GM19043 (cell line): ENCODE results near the gene CXCR3.

Source experiments
- ATAC-seq: cut with Tn5 transposase; IDR thresholded peaks from one replicate; pipeline ENCODE4 v1.9.1; 2021; ENCODE audit warnings: low read depth; ENCODE audit not compliant: unreplicated experiment

CXCR3 gene

DNA sequence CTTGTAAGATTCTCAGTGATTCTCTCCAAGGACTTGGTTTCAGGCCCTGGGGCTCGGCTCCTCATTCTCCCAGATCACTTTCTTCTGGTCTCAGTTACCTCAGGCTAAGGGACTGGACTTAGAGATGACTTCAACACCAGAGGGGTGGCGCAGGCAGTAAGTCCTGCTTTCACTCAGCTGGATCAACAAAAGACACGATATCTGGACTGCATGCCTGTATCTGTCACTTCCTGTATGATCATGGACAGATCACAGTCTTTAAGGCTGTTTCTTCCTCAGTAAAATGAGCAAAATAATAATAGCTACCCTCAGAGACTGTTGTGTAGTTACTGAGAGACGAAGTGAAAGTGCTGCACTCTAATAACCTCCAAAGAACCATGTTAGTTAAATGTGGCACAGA, 19.5 kb upstream of the CXCR3 start:
- no peak for ATAC-seq

- ATAC-seq: peak; percentile 19
Observed at GRCh38 chrX:71637253-71637618, 18.9 kb upstream of the CXCR3 start.

DNA sequence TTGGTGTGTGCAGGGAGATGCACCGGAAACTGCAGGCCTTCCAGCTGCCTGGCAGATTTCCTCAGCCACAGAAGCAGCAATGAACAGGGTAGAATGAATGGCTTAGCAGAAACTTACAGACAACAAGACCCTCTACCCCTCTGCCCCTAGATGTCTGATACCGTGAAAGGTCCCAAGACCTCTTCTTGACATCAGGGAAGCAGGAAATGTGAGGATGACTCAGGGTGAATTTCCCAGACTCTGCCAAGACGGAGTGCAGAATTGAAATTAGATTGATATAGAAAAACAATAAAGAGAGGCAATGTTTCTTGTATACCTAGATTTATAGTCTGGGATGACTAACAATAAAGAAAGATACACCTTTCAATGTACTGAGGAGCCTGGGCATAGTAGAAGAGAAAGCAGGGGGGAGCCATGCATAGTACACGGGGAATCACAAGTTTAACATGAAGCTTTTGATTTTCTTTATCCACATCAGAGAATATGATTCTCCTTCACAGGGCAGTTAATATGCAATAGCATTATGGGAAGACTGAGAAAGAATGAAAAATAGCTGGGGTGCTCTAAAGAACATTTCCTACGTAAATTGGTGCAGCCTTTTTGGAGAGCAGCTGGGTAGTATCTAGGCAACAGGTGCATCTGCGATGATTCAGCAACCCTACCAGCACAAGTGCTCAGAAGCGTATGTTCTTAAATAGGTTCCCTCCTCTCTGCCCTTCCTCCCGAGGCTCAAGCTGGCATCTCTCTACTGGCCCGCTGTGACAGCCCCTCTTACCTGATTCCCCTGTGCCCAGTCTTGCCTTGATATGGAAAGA, 18.3 kb upstream of the CXCR3 start:
- peak; percentile 46 for ATAC-seq

DNA sequence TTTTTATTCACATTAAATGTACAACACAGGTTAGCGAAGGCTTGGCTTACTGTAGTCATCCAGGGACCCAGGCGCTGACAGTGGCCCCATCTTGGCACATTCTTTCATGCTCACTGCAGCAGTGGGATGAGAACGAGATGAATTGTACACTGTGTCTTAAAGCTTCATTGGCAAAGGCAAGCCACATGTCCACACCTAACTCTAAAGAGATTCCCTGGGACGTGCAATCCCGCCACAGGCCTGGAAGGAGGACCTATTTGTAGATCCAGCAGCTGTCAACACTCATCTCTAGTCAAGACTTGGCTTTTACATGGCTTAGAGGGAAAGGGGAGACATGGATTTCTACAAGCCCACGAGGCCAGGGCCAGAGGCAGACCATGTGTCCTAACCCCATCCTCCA, 16.1 kb upstream of the CXCR3 start:
- no peak for ATAC-seq

- ATAC-seq: no peak
Observed at GRCh38 chrX:71632923-71633657, 14.8 kb upstream of the CXCR3 start.

GRCh38 chrX:71629467-71629866, 11.2 kb upstream of the CXCR3 start:
- peak; percentile 65 for ATAC-seq

DNA sequence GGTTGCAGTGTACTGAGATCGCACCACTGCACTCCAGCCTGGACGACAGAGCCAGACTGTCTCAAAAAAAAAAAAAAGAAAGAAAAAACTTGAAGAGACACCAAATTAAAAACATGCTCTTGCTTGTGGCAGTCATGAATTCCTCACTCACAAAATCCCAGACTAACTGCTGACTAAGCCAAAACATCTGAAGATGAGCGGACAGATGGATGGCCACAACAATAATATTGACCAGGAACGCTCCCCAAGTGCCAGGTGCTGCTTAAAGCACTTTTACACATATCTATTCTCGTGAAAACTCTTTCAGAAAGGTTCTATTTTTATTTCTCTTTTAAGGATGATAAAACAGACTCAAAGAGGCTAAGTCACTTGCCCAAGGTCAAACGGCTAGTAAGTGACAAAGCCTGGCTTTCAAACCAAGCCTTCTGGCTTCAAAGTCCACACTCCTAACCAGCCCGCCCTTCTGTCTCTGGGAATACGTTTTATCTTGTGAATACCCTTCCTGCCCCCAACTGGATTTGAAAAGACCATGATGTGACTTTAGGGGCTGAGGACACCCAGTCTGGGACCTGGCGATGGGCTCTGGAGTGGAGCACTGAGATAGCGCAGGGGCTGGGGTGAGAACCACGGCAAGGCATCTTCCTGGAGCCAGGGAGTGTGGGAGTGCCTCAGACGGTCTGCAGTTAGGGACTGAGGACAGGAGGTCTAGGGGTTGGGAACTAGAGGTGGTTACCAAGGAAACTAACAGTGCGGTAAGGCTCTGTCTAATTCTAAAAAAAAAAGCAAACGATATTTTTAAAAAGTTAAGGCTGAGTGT, 9.5 kb upstream of the CXCR3 start:
- no peak for ATAC-seq

DNA sequence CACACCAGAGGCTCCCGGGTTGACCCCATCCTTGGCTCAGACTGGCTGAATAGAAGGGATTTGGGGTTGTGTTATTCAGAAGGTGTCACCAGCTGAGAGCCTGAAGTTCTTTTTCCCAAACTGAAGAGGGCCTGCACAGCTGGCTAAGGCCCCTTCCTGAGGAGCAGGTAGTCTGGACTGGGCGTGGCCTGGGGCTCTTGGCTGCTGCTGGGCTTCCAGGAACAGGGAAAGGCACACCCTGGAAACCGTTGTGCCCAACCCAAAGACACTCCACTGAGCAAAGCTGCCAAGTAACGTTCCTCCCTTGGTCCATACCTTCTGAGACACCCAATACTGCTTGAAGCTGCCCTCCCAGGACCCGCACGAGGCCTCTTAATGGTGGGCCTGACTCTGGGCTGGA, 8.3 kb upstream of the CXCR3 start:
- ATAC-seq: no peak

- no peak for ATAC-seq
Observed at GRCh38 chrX:71625471-71625870, 7.2 kb upstream of the CXCR3 start.

GRCh38 chrX:71623714-71624113, 5.4 kb upstream of the CXCR3 start:
- ATAC-seq: no peak

DNA sequence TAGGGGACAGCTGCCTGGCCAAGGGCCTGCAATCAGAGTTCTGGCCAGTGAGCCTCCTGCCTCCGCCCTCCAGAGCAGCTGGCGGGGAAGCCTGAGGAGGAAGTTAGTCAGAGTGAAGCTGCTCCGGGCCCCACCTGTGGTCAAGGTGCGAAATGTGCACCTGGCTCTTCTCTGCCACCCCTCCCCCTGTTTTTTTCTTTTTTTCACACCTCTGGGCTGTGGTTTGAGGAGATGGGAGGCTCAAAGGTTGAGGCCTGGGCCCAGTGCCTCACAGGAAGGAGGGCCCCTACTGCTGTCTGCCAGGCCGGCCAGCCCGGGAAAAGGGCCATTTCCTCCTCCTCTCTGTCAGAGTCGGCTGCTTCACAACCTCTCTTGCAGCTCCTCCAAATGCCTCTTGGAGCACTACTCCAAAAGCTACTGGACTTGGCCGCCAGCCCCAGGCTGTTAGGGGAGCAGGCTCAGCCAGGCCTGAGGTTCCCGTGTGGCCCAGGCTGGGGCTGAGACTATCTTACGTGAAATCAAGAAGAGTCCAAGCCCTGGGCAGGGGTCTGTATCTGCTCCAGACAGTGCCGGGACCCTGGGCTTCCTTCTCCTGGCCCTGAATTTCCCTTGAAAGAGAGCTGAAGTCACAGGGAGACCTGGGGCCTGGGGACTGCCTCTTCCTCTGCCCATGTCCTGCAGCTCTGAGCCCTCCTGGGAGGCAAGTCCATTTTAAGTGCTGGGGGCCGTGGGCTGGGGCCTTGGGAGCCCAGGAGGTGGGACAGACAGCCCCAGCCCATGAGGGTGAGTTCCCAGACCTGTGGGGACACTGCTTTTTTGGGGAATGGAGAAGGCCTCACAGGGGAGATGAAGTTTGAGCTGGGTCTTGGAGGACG, 4.5 kb upstream of the CXCR3 start:
- peak; percentile 42 for ATAC-seq

- no peak for ATAC-seq
Observed at GRCh38 chrX:71622032-71622575, 3.8 kb upstream of the CXCR3 start.

GRCh38 chrX:71621603-71622002, 3.3 kb upstream of the CXCR3 start:
- no peak for ATAC-seq

DNA sequence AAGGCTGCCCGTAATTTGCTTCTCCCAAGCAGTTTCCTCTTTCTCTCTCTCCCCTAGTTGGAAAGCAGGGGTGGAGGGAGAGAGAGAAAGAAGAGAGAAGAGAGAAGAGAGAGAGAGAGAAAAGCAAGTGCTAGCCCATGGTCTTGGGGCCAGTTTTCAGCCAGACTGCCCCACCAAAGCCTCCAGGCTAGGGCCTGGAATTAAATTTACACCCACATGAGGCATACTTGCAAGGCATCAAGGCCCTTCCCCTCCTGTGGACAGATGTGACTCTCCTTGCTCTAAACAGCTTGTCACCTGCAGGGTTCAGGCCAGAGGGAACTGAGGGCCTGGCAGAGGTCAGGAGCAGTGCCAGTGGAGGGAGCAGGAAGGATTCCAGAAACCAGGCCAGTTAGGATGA, 1.7 kb upstream of the CXCR3 start:
- no peak for ATAC-seq

DNA sequence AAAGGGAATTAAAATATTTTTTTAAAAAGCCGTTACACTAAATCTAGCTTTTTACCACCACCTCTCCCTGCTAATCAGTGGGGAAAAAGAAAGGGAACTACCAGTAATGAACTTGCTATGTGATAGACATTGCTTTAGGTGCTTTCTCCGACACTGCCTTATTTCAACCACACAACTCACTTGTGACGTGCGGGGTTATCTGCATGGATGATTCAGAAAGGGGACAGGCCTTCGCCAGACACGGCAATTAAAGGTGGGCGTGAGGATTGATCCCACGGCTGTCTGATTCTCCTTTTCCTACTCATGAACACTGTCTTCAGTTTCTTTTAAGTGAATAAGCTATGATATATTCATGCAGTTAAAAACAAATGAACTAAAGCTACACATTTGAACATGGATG, 882 bp upstream of the CXCR3 start:
- no peak for ATAC-seq

DNA sequence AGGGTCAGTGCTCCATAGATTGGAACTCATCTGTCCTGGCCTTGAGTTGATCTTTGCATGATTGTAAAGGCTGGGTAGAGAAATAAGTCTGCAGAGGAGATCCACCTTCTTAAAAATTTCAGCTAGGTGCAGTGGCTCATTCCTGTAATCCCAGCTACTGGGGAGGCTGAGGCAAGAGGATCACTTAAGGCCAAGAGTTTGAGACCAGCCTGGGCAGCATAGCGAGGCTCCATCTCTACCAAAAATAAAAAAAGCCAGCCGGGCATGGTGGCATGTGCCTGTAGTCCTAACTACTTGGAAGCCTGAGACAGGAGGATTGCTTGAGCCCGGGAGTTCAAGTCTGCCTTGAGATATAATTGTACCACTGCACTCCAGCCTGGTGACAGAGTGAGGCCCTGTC, 476 bp upstream of the CXCR3 start:
- ATAC-seq: no peak

DNA sequence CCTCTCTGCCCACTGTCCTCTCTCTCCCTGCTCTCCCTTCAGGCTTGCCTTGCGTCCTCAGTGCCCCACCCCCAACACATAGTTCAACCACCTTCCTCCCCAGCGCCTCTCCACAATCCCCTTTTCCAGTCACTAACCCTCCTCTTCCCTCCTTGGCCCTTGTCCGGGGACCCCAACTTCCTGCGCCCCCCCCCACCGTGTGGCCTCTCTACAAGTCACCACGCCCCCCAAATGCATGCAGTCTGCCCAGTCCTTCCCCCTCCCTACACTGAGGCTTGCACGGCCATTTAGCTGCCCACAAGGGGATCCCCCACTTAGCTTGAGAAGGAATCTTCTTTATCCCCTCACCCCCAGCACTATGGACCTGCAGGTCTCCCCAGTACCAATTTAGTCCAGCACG, 569 bp downstream of the CXCR3 start:
- ATAC-seq: no peak

- ATAC-seq: no peak
Observed at GRCh38 chrX:71616672-71617529, 1.4 kb downstream of the CXCR3 start.

DNA sequence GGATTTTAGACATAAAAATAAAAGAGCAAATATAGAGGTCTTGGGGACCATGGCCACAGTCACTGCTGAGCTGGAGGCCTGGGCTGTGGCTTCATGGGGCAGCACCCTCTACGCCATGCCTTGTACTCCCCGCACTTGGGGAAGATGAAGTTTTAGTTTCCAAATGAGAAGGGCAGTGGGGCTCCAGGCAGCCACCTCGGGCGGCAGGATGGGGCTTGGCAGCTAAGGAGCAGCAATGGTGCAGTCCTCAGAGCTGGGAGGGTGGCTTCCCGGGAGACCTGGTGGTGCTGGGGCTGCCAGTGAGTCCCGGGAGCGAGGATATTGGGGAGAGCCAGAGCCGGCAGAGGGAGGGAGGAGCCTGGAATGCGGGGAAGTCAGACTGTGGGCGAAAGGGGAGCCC, 2.4 kb downstream of the CXCR3 start:
- no peak for ATAC-seq
